HG03159 (cell line): ENCODE measurements around the gene UPF1.
"Not testable (repeated sequence)": the region's sequence is repeated elsewhere in the genome, so short reads cannot be mapped to it uniquely, and the experiment has no call there.

Source experiments
- ATAC-seq: cut with Tn5 transposase; IDR thresholded peaks from one replicate; pipeline ENCODE4 v1.9.1; 2021; ENCODE audit warnings: mild to moderate bottlenecking, moderate library complexity; ENCODE audit not compliant: unreplicated experiment

Gene UPF1

GRCh38 chr19:18895824-18896341 lies 64.1 kb downstream of the UPF1 start, which contains the start of gene CERS1:
Gene CERS1, minus strand, starts transcription at chr19:18896158. Its CDS starts 86 bp downstream, at chr19:18896072.
- no peak for ATAC-seq

GRCh38 chr19:18896421-18896841 lies 64.7 kb downstream of the UPF1 start:
- ATAC-seq = no peak

- no peak for ATAC-seq
Measured at GRCh38 chr19:18897094-18898029, 65.6 kb downstream of the UPF1 start.

GRCh38 chr19:18898081-18898606 lies 66.4 kb downstream of the UPF1 start:
- no peak for ATAC-seq

GRCh38 chr19:18898607-18899408 lies 67.0 kb downstream of the UPF1 start:
- no peak for ATAC-seq

GRCh38 chr19:18899624-18900560 lies 68.1 kb downstream of the UPF1 start:
- no peak for ATAC-seq

GRCh38 chr19:18900700-18901481 lies 69.1 kb downstream of the UPF1 start:
- no peak for ATAC-seq

GRCh38 chr19:18901491-18901890 lies 69.7 kb downstream of the UPF1 start:
- ATAC-seq = no peak

GRCh38 chr19:18902519-18902918 lies 70.8 kb downstream of the UPF1 start:
- ATAC-seq = not testable (repeated sequence)

- no peak for ATAC-seq
Measured at GRCh38 chr19:18903156-18904037, 71.6 kb downstream of the UPF1 start.

GRCh38 chr19:18904334-18905057 lies 72.7 kb downstream of the UPF1 start:
- ATAC-seq = no peak

- no peak for ATAC-seq
Measured at GRCh38 chr19:18905058-18905456, 73.3 kb downstream of the UPF1 start.

GRCh38 chr19:18905513-18906236 lies 73.9 kb downstream of the UPF1 start:
- ATAC-seq = no peak

- ATAC-seq = no peak
Measured at GRCh38 chr19:18906605-18907519, 75.1 kb downstream of the UPF1 start.

GRCh38 chr19:18908917-18909619 lies 77.3 kb downstream of the UPF1 start:
- ATAC-seq = no peak
